HG03460 (cell line): ENCODE data around the gene PKNOX1.
"Not testable (repeated sequence)": the region's sequence is repeated elsewhere in the genome, so short reads cannot be mapped to it uniquely, and the experiment has no call there.

Experiments
- ATAC-seq: cut with Tn5 transposase; IDR thresholded peaks from one replicate; pipeline ENCODE4 v1.9.1; 2021; ENCODE audit not compliant: unreplicated experiment

The PKNOX1 gene

GRCh38 chr21:43045165-43045875 is 71.0 kb downstream of the PKNOX1 start:
- ATAC-seq: not testable (repeated sequence)

GRCh38 chr21:43045876-43046821 is 71.8 kb downstream of the PKNOX1 start:
- not testable (repeated sequence) for ATAC-seq

- not testable (repeated sequence) for ATAC-seq
These were observed 78.8 kb downstream of the PKNOX1 start for GRCh38 chr21:43053112-43053511.

GRCh38 chr21:43062955-43063664 is 88.7 kb downstream of the PKNOX1 start:
- not testable (repeated sequence) for ATAC-seq

GRCh38 chr21:43064265-43064917 is 90.0 kb downstream of the PKNOX1 start:
- ATAC-seq: not testable (repeated sequence)

GRCh38 chr21:43065991-43066390 is 91.6 kb downstream of the PKNOX1 start:
- not testable (repeated sequence) for ATAC-seq

GRCh38 chr21:43066690-43067089 is 92.3 kb downstream of the PKNOX1 start:
- not testable (repeated sequence) for ATAC-seq

GRCh38 chr21:43068065-43068464 is 93.7 kb downstream of the PKNOX1 start:
- not testable (repeated sequence) for ATAC-seq

GRCh38 chr21:43069682-43070081 is 95.3 kb downstream of the PKNOX1 start:
- ATAC-seq: not testable (repeated sequence)

GRCh38 chr21:43072742-43073141 is 98.4 kb downstream of the PKNOX1 start:
- ATAC-seq: not testable (repeated sequence)

- ATAC-seq: not testable (repeated sequence)
These were observed 100.2 kb downstream of the PKNOX1 start for GRCh38 chr21:43074401-43075169.

GRCh38 chr21:43075170-43076022 is 101.0 kb downstream of the PKNOX1 start, which contains the start of gene CBS:
CBS (minus strand) TSS chr21:43075835; CDS start chr21:43072193, 3,642 bp downstream.
- not testable (repeated sequence) for ATAC-seq

- ATAC-seq: not testable (repeated sequence)
These were observed 101.8 kb downstream of the PKNOX1 start for GRCh38 chr21:43076023-43076637.

- not testable (repeated sequence) for ATAC-seq
These were observed 102.3 kb downstream of the PKNOX1 start for GRCh38 chr21:43076643-43077042.

- not testable (repeated sequence) for ATAC-seq
These were observed 108.4 kb downstream of the PKNOX1 start for GRCh38 chr21:43082587-43083300.
